ENCODE results near the gene RBBP8NL. TPM values are rescaled to one million over a fixed set of nuclear protein-coding genes. Genes with fewer than 3 reads are reported as not detected.

RBBP8NL gene
- total RNA-seq, 1 experiment from 2014 or later: 1.5 TPM

DNA sequence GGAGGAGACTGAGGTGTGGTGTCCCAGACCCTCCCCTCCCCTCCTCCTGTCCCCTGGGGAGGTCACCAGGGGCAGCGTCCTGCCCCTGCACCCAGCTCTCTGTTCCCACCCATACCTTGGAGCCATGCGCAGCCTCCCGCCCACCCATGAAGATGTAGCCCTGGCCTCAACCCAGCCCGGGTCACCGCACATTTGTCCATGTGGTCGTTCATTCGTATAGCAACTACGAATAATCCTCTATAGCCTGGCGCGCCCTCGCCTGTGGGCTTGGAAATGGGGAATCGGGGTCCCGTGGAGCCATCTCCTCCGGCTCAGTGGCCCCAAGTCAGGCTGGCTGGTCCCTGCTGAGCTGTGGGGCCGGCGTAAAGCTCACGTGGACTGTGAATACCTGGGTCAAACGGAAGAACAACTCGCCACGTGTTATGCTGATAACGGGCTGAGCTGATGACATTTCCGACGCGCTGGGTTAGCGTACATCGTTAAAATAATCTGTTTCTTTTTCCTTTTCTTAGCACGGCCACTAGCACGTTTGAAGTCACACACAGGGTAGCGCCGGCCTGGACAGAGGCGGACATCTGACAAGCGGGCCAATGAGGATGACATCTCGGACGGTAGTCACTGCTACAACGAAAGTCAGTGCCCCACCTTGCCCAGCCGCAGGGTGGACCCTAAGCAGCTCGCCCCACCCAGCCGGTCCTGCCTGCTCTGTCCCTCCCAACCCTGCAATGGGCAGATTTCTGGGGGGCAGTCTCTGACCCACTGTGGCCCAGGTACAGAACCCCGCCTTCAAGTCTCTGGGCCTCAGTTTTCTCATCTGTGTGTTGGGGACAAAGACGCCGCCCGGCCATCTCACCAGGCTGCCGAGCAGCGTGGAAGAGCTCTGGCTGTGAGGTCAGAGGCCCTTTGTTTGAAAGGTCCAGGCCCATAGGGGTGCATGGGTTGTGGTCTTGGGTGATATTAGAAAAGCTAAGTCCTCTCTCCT, 19.8 kb upstream of the RBBP8NL start:
- Mint-ChIP-seq H3K9me3 (peaks cover 4% of the 10 kb centered on the region; the same call in 1 of the 2 replicates), H3K27ac (no peak overlapping the region), H3K4me3 (no peak overlapping the region), H3K27me3 (ENCODE audit: low read depth) (no peaks in the 10 kb centered on the region), H3K36me3 (no peaks in the 10 kb centered on the region), H3K4me1 (no peaks in the 10 kb centered on the region)
- POLR2A ChIA-PET: no interaction called here
- ATAC-seq (no peak), DNase-seq (ENCODE audit: low spot score) (no peak)
- TF ChIP-seq MAX (CRISPR knock-in tag; IDR thresholded peaks at IDR 0.05) (no peak), RORB (CRISPR knock-in tag; IDR thresholded peaks at IDR 0.05) (no peak), NFATC4 (CRISPR knock-in tag; IDR thresholded peaks at IDR 0.05) (no peak), MYBL2 (CRISPR knock-in tag; IDR thresholded peaks at IDR 0.05) (no peak), IRF2 (CRISPR knock-in tag; IDR thresholded peaks at IDR 0.05; ENCODE audit: borderline replicate concordance, low read depth) (no peak), ELF4 (CRISPR knock-in tag; IDR thresholded peaks at IDR 0.05; ENCODE audit: low read depth) (no peak), ZMAT4 (CRISPR knock-in tag; IDR thresholded peaks at IDR 0.05) (no peak), TEAD1 (CRISPR knock-in tag; IDR thresholded peaks at IDR 0.05) (no peak), MXD4 (CRISPR knock-in tag; IDR thresholded peaks at IDR 0.05; ENCODE audit: borderline replicate concordance) (no peak), ZNF416 (CRISPR knock-in tag; IDR thresholded peaks at IDR 0.05) (no peak), NFE2L1 (CRISPR knock-in tag; IDR thresholded peaks at IDR 0.05) (no peak), FOXP1 (CRISPR knock-in tag; IDR thresholded peaks at IDR 0.05; ENCODE audit: borderline replicate concordance) (no peak), CDX4 (CRISPR knock-in tag; IDR thresholded peaks at IDR 0.05; ENCODE audit: borderline replicate concordance) (no peak), ZNF317 (CRISPR knock-in tag; IDR thresholded peaks at IDR 0.05; ENCODE audit: borderline replicate concordance, low read depth) (no peak)
- TF ChIP-seq, protein P1, sequence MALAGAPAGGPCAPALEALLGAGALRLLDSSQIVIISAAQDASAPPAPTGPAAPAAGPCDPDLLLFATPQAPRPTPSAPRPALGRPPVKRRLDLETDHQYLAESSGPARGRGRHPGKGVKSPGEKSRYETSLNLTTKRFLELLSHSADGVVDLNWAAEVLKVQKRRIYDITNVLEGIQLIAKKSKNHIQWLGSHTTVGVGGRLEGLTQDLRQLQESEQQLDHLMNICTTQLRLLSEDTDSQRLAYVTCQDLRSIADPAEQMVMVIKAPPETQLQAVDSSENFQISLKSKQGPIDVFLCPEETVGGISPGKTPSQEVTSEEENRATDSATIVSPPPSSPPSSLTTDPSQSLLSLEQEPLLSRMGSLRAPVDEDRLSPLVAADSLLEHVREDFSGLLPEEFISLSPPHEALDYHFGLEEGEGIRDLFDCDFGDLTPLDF (CRISPR knock-in tag; IDR thresholded peaks at IDR 0.05): no peak
- TF ChIP-seq, protein P2, sequence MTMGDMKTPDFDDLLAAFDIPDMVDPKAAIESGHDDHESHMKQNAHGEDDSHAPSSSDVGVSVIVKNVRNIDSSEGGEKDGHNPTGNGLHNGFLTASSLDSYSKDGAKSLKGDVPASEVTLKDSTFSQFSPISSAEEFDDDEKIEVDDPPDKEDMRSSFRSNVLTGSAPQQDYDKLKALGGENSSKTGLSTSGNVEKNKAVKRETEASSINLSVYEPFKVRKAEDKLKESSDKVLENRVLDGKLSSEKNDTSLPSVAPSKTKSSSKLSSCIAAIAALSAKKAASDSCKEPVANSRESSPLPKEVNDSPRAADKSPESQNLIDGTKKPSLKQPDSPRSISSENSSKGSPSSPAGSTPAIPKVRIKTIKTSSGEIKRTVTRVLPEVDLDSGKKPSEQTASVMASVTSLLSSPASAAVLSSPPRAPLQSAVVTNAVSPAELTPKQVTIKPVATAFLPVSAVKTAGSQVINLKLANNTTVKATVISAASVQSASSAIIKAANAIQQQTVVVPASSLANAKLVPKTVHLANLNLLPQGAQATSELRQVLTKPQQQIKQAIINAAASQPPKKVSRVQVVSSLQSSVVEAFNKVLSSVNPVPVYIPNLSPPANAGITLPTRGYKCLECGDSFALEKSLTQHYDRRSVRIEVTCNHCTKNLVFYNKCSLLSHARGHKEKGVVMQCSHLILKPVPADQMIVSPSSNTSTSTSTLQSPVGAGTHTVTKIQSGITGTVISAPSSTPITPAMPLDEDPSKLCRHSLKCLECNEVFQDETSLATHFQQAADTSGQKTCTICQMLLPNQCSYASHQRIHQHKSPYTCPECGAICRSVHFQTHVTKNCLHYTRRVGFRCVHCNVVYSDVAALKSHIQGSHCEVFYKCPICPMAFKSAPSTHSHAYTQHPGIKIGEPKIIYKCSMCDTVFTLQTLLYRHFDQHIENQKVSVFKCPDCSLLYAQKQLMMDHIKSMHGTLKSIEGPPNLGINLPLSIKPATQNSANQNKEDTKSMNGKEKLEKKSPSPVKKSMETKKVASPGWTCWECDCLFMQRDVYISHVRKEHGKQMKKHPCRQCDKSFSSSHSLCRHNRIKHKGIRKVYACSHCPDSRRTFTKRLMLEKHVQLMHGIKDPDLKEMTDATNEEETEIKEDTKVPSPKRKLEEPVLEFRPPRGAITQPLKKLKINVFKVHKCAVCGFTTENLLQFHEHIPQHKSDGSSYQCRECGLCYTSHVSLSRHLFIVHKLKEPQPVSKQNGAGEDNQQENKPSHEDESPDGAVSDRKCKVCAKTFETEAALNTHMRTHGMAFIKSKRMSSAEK (CRISPR knock-in tag; IDR thresholded peaks at IDR 0.05; ENCODE audit: borderline replicate concordance): no peak
- TF ChIP-seq, protein P3, sequence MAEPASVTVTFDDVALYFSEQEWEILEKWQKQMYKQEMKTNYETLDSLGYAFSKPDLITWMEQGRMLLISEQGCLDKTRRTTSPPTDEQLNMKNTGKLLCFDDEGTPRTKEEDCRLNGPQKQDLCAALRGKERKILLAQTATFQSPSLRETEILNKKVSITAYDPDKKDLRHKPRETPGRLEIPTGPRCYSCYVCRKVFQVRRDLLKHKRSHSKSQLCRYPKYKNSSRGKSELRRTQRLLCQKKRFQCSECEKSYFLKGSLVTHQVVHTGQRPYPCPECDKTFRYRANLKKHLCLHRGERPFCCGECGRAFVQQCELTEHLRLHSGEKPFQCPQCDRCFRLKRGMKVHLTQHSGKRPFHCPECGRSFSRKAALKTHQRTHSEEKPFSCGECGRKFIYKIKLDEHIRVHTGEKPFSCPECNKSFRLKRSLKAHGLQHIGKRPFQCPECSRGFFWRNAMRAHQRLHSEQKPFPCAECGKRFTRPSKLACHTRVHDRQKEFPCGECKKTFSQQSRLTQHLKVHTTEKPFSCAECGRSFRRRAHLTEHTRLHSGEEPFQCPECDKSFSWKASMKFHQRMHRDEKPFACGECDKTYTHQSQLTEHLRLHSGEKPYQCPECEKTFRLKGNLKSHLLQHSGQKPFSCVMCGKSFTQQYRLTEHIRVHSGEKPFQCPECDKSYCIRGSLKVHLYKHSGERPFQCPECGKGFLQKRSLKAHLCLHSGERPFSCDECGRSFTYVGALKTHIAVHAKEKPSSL (CRISPR knock-in tag; conservative IDR thresholded peaks at IDR 0.05): no peak
- CTCF ChIA-PET: no interaction called here

All from WTC11 (cell line).